Mucosa of descending colon (tissue), 3 donors: ENCODE data around the gene CCDC50. TPM values are rescaled to one million over a fixed set of nuclear protein-coding genes. Genes with fewer than 3 reads are reported as not detected.

Experiments
- ATAC-seq: fragments of 200-7000 bp; cut with Tn5 transposase; one replicate; pipeline ENCODE4 v1.9.1; 2020; ENCODE audit warnings: mild to moderate bottlenecking, moderate library complexity
- DNase-seq, 3 donors: peaks; one replicate each; pipeline ENCODE4 v3.0.0-alpha.2; 2020
- H3K36me3 ChIP-seq: fragments of 200-600 bp; one replicate; pipeline ENCODE4 v1.8.0; 2021; ENCODE audit warnings: low read depth, mild to moderate bottlenecking
- H3K4me1 ChIP-seq: fragments of 200-600 bp; one replicate; pipeline ENCODE4 v1.8.0; 2021; ENCODE audit warnings: low read depth, mild to moderate bottlenecking
- H3K4me3 ChIP-seq: fragments of 200-600 bp; one replicate; pipeline ENCODE4 v1.8.0; 2021; ENCODE audit warnings: mild to moderate bottlenecking
- H3K9me3 ChIP-seq: fragments of 200-600 bp; one replicate; pipeline ENCODE4 v1.8.0; 2021; ENCODE audit warnings: mild to moderate bottlenecking
- CTCF ChIP-seq: fragments of 200-600 bp; IDR thresholded peaks from one replicate; pipeline ENCODE4 v1.8.0; 2022; ENCODE audit warnings: antibody characterized with exemption, mild to moderate bottlenecking
- intact Hi-C, 2 donors: fragments of 100-400 bp; cut with DNase I in 1 of 2; cut with micrococcal nuclease in 1 of 2; formaldehyde crosslinking; loops; one replicate each; pipeline versions ENCODE4 v1.11.0 to v1.11.1; 2022; cut with DNase I, micrococcal nuclease
- total RNA-seq, 3 donors: library from RNA; stranded (reverse); fragmentation: NEBNext Ultra II Directional in 2 of 3; extraction: Animal tissue kit (Norgen Biotek cat#: 25700) in 2 of 3; gene quantifications; one replicate each; pipeline versions ENCODE4 v1.2.1 to v1.2.4, GENCODE V29; 2021 to 2023
- donor health status: DM: no; HTN: no; CAD: no; lungs with moderate emphysema.
- donor health status: DM: no; HTN: no; CAD: no.
- donor health status: DM: no; HTN: yes; CAD: no.

Gene CCDC50
- total RNA-seq, 3 donors from 2014 or later, result 41.8 to 89.8 (median 60.2) TPM

DNA sequence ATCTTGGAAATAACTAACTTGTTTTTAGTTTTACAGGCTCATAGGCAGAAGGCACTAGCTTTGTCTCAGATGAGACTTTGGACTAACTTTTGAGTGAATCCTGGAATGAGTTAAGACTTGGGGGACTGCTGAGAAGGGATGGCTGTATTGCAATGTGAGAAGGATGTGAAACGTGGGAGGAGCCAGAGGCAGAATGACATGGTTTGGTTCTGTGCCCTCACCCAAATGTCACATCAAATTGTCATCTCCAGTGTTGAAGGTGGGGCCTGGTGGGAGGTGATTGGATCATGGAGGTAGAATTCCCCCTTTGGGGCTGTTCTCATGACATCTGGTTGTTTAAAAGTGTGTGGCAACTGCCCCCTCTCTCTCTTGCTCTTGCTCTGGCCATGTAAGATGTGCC, 28.8 kb upstream of the CCDC50 start:
- H3K9me3 ChIP-seq, result no peaks in the 10 kb centered on the region
- no peak for TF ChIP-seq CTCF
- H3K36me3 ChIP-seq, result no peaks in the 10 kb centered on the region
- H3K4me3 ChIP-seq, result no peak overlapping the region
- intact Hi-C loops, result no loop called here
- H3K4me1 ChIP-seq, result no peaks in the 10 kb centered on the region
- DNase-seq (no peak), ATAC-seq (no peak)

GRCh38 chr3:191301017-191301416, 28.2 kb upstream of the CCDC50 start:
- DNase-seq (no peak), ATAC-seq (peak; percentile 33)
- no peak for TF ChIP-seq CTCF
- Histone ChIP-seq H3K4me3 (no peak overlapping the region), H3K4me1 (no peaks in the 10 kb centered on the region), H3K9me3 (no peaks in the 10 kb centered on the region), H3K36me3 (no peaks in the 10 kb centered on the region)
- intact Hi-C loops, result no loop called here

DNA sequence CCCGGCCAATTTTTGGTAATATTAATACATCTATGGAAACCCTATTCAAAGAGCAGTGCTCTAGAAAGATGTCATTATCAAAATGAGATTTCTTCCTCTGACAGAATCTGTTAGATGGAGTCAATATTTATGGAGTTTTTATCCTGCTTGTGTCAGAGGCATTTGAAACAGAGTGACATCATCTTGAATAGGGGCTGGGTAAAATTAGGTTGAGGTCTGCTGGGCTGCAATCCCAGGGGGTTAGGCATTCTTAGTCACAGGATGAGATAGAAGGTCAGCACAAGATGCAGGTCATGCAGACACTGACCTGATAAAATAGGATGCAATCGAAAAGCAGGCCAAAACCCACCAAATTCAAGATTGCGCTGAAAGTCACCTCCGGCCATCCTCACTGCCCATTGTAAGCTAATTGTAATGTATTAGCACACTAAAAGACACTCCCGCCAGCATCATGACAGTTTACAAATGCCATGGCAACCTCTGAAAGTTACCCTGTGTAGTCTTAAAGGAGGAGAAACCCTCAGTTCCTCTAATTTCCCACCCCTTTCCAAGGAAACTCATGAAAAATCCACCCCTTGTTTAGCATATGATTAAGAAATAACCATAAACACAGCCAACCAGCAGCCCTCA, 27.3 kb upstream of the CCDC50 start:
- Histone ChIP-seq H3K4me3 (no peak overlapping the region), H3K4me1 (no peaks in the 10 kb centered on the region), H3K36me3 (no peaks in the 10 kb centered on the region), H3K9me3 (no peaks in the 10 kb centered on the region)
- ATAC-seq (no peak), DNase-seq (no peak)
- intact Hi-C loops, result no loop called here
- TF ChIP-seq CTCF, result no peak

- no peak for DNase-seq
- Histone ChIP-seq H3K4me1 (no peaks in the 10 kb centered on the region), H3K4me3 (no peak overlapping the region), H3K36me3 (no peaks in the 10 kb centered on the region), H3K9me3 (no peaks in the 10 kb centered on the region)
- TF ChIP-seq CTCF, result no peak
- intact Hi-C loops, result no loop called here
- peak; percentile 73 for ATAC-seq
Measured at GRCh38 chr3:191302451-191302850, 26.7 kb upstream of the CCDC50 start.

DNA sequence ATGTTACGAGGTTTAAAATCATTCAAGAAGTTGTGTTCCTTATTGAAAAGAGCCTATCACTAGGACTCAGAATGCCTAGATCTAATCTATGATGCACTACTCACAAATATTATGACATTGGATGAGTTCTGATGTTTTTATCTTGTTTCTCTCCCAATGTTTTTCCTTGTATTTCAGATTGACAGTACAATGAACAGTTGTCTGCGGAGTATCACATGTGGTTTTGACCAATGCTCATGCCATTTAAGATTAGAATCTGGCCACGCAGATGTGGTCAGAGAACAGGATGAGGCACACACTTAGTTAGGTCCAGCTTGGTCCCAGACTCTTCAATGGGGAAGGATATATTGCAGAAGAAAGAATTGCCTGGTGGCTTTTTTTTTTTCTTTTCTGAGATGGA, 25.6 kb upstream of the CCDC50 start:
- Histone ChIP-seq H3K9me3 (no peaks in the 10 kb centered on the region), H3K4me3 (no peak overlapping the region), H3K4me1 (no peaks in the 10 kb centered on the region), H3K36me3 (no peaks in the 10 kb centered on the region)
- intact Hi-C loops, result no loop called here
- TF ChIP-seq CTCF, result no peak
- ATAC-seq (no peak), DNase-seq (no peak)

DNA sequence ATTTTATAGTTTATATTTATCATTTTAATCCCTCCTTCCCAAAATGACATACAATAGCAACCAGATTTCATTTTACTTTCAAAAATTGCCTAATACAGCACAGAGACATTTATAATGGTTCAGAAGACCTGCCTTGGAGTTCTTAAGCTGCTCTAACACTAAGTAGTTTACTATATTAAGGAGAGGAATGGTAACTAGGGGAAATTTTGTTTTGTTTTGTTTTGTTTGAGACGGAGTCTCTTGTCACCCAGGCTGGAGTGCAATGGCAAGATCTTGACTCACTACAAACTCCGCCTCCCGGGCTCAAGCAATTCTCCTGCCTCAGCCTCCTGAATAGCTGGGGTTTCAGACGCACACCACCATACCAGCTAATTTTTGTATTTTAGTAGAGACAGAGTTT, 22.8 kb upstream of the CCDC50 start:
- ATAC-seq, result no peak
- no peaks in the 10 kb centered on the region for H3K36me3 ChIP-seq
- DNase-seq, result no peak
- no peak for TF ChIP-seq CTCF
- no peaks in the 10 kb centered on the region for H3K9me3 ChIP-seq
- H3K4me1 ChIP-seq, result no peaks in the 10 kb centered on the region
- intact Hi-C loops, result no loop called here
- H3K4me3 ChIP-seq, result no peak overlapping the region
